Caco-2 (cell line): ENCODE data around the gene SCUBE1. TPM values are rescaled to one million over a fixed set of nuclear protein-coding genes. Genes with fewer than 3 reads are reported as not detected.

Source experiments
- BruUV-seq: library from RNA; stranded (reverse); fragments of 400-500 nt; replicated peaks from 2 replicates; lab custom pipeline; 2021; lab: Mats Ljungman, UMichigan
- CTCF ChIA-PET: fragments of 300-600 bp; sonication (Branson Sonifier 250); formaldehyde crosslinking; loops from one replicate; lab custom pipeline; 2022; ENCODE audit warnings: antibody characterized with exemption; lab: Charles Lee
- POLR2A ChIA-PET: fragments of 300-600 bp; sonication (Branson Sonifier 250); formaldehyde crosslinking; loops from one replicate; lab custom pipeline; 2022; ENCODE audit warnings: antibody characterized with exemption; lab: Charles Lee
- DNase-seq, 2 experiments: peaks; one replicate each; pipeline versions ENCODE4 v3.0.0 to v3.0.0-alpha.2; 2020 to 2022
- H3K27me3 ChIP-seq: replicated peaks from 2 replicates; pipeline ENCODE4 v1.6.0; 2011; ENCODE audit warnings: low read length; ENCODE audit not compliant: control insufficient read depth, insufficient read depth
- H3K36me3 ChIP-seq: 2 replicates; pipeline ENCODE4 v1.5.1; 2011; ENCODE audit warnings: low read length; ENCODE audit not compliant: control insufficient read depth, insufficient read depth
- H3K4me1 ChIP-seq: fragments of 250-450 bp; sonication (Bioruptor Pico); 2 replicates; pipeline ENCODE4 v1.5.1; 2020; ENCODE audit warnings: mild to moderate bottlenecking
- H3K4me3 ChIP-seq: 2 replicates; pipeline ENCODE4 v1.5.1; 2011; ENCODE audit warnings: low read depth, mild to moderate bottlenecking, control low read depth, low read length
- H3K9me3 ChIP-seq: fragments of 250-450 bp; sonication (Bioruptor Pico); 2 replicates; pipeline ENCODE4 v1.5.1; 2020; ENCODE audit warnings: mild to moderate bottlenecking, moderate library complexity
- H3K27ac Mint-ChIP-seq: one replicate; pipeline ENCODE4 v1.8.0; 2022; ENCODE audit warnings: mixed read lengths; ENCODE audit not compliant: unreplicated experiment
- H3K27me3 Mint-ChIP-seq: one replicate; pipeline ENCODE4 v1.8.0; 2022; ENCODE audit warnings: mixed read lengths; ENCODE audit not compliant: insufficient read depth, unreplicated experiment
- H3K36me3 Mint-ChIP-seq: one replicate; pipeline ENCODE4 v1.8.0; 2022; ENCODE audit warnings: mild to moderate bottlenecking, mixed read lengths; ENCODE audit not compliant: insufficient read depth, unreplicated experiment
- H3K4me1 Mint-ChIP-seq: one replicate; pipeline ENCODE4 v1.8.0; 2022; ENCODE audit warnings: low read depth, mixed read lengths; ENCODE audit not compliant: unreplicated experiment
- H3K4me3 Mint-ChIP-seq: one replicate; pipeline ENCODE4 v1.8.0; 2022; ENCODE audit warnings: mild to moderate bottlenecking, moderate library complexity, mixed read lengths; ENCODE audit not compliant: unreplicated experiment
- H3K9me3 Mint-ChIP-seq: one replicate; pipeline ENCODE4 v1.8.0; 2022; ENCODE audit warnings: mixed read lengths; ENCODE audit not compliant: unreplicated experiment
- intact Hi-C: fragments of 100-400 bp; cut with micrococcal nuclease; formaldehyde crosslinking; loops from one replicate; pipeline ENCODE4 v1.10.0; 2022; ENCODE audit not compliant: unreplicated experiment
- total RNA-seq: library from RNA; stranded (reverse); gene quantifications from 2 replicates; pipeline ENCODE4 v1.2.3, GENCODE V29; 2022
- TF ChIP-seq, protein P1 (sequence below), 2 experiments: fragments of 200-600 bp in 1 of 2; IDR thresholded peaks; 1 replicate in 1 of 2; 2 replicates in 1 of 2; pipeline versions ENCODE4 v1.5.1 to v1.8.0; 2011 to 2022; ENCODE audit warnings: antibody characterized with exemption in 1 of 2, control low read depth in 1 of 2, inconsistent platforms in 1 of 2, low read depth in 1 of 2, low read length in 1 of 2, mild to moderate bottlenecking in 1 of 2, moderate library complexity in 1 of 2; ENCODE audit not compliant: insufficient read depth in 1 of 2, severe bottlenecking in 1 of 2, unreplicated experiment in 1 of 2

SCUBE1 gene
- total RNA-seq, 1 experiment from 2014 or later = not detected

DNA sequence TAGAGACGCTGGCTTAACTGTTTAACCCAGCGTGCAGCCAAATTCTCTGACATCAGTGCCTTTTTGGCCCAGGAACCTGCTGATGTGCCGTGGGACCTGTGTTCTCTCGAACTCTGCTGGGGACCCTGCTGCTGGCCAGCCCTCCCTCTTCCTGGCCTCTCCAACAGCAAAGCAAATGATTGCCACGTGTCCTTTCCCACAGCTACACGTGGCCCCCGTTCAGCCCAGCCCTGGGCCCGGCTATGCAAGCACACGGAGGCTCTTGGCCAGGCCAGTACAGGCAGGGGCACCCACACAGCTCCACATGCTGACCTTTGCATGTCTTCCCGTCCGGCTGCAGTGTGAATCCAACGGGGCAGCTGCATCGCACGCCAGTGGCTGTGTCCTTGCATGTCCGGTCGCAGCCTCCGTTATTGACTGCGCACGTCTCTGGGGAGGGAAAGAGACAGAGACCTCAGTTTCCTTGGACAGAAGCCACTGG lies 104.6 kb downstream of the SCUBE1 start:
- intact Hi-C loops = no loop called here
- no peak overlapping the region for H3K4me3 ChIP-seq
- no TSS peak for BruUV-seq
- H3K36me3 Mint-ChIP-seq = no peaks in the 10 kb centered on the region
- H3K27ac Mint-ChIP-seq = no peak overlapping the region
- no peaks in the 10 kb centered on the region for H3K36me3 ChIP-seq
- H3K4me3 Mint-ChIP-seq = no peak overlapping the region
- H3K4me1 ChIP-seq = no peaks in the 10 kb centered on the region
- POLR2A ChIA-PET = no interaction called here
- TF ChIP-seq, protein P1, sequence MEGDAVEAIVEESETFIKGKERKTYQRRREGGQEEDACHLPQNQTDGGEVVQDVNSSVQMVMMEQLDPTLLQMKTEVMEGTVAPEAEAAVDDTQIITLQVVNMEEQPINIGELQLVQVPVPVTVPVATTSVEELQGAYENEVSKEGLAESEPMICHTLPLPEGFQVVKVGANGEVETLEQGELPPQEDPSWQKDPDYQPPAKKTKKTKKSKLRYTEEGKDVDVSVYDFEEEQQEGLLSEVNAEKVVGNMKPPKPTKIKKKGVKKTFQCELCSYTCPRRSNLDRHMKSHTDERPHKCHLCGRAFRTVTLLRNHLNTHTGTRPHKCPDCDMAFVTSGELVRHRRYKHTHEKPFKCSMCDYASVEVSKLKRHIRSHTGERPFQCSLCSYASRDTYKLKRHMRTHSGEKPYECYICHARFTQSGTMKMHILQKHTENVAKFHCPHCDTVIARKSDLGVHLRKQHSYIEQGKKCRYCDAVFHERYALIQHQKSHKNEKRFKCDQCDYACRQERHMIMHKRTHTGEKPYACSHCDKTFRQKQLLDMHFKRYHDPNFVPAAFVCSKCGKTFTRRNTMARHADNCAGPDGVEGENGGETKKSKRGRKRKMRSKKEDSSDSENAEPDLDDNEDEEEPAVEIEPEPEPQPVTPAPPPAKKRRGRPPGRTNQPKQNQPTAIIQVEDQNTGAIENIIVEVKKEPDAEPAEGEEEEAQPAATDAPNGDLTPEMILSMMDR (IDR thresholded peaks at IDR 0.05; ENCODE audit: insufficient read depth in 1 of 2, low read depth in 1 of 2, low read length in 1 of 2, severe bottlenecking in 1 of 2, unreplicated experiment in 1 of 2) = no peak
- CTCF ChIA-PET = interaction anchor here (1.1 kb wide), 1 partner anchor 9 kb away, joined by 3 read pairs; no protein-coding TSS in a partner anchor
- no peak for DNase-seq
- no peaks in the 10 kb centered on the region for H3K9me3 Mint-ChIP-seq
- H3K9me3 ChIP-seq = no peaks in the 10 kb centered on the region
- peaks cover 2% of the 10 kb centered on the region for H3K27me3 Mint-ChIP-seq
- no peaks in the 10 kb centered on the region for H3K27me3 ChIP-seq
- no peaks in the 10 kb centered on the region for H3K4me1 Mint-ChIP-seq

DNA sequence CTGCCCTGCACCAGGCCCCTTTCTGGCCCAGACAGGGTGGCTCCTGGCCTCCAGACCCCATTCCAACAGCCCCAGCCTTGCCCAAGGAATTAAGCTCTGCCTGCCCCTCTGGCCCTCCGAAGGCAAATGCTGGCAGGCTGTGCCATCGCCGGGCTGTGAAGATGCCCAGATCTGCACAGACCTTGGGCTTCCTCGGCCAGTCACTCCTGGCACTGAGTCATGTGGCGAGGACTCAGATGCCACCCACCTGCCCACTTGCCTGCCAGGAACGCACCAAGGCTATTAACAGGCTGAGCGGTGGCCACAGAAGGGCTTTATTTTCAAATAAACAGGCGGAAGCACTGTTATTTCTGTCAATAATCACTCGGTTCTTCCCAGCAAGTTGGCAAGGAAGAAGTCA lies 105.9 kb downstream of the SCUBE1 start:
- TF ChIP-seq, protein P1 (IDR thresholded peaks at IDR 0.05; ENCODE audit: insufficient read depth in 1 of 2, low read depth in 1 of 2, low read length in 1 of 2, severe bottlenecking in 1 of 2, unreplicated experiment in 1 of 2) = no peak
- CTCF ChIA-PET = no interaction called here
- no TSS peak for BruUV-seq

DNA sequence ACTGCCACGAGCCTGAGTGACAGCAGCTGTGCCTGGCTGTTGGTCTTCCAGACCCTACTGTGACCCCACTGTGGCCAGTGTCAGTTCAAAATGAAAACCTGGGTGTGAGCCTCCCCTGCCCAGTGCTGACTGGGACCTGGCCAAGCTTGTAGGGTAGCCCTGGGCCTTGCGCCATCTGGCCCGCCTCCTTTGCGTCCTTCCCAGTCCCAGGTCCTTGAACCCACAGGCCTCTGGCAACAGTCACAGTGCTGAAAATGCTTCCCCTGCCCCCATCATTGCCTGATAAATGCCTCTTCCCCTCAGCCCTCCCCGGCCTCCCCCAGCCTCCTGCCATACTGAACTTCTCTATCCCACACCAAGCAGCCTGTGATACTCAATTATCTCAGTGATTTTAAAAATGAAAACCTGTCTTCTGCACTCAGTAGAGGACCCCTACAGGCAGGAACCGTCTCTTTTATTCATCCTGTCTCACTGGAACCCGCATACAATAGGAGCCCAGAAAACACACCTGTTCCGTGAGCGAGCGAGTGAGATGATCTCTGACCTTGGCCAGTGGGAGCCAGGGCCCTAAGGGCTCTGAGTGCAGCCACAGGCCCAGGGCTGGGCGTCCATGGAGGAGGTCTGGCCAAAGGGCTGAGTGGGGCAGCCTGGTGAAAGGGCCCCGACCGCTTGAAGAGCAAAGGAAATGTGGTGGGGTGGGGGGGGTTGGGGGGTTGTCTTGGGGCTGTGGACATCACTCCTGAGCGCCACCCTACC lies 106.6 kb downstream of the SCUBE1 start:
- DNase-seq = no peak
- no peaks in the 10 kb centered on the region for H3K9me3 ChIP-seq
- Mint-ChIP-seq H3K27me3 (peaks cover 2% of the 10 kb centered on the region), H3K36me3 (no peaks in the 10 kb centered on the region), H3K4me3 (no peak overlapping the region), H3K4me1 (no peaks in the 10 kb centered on the region), H3K9me3 (no peaks in the 10 kb centered on the region), H3K27ac (no peak overlapping the region)
- BruUV-seq = no TSS peak
- no peaks in the 10 kb centered on the region for H3K36me3 ChIP-seq
- no peaks in the 10 kb centered on the region for H3K27me3 ChIP-seq
- intact Hi-C loops = no loop called here
- H3K4me3 ChIP-seq = no peak overlapping the region
- POLR2A ChIA-PET = no interaction called here
- CTCF ChIA-PET = no interaction called here
- H3K4me1 ChIP-seq = no peaks in the 10 kb centered on the region
- TF ChIP-seq, protein P1 (IDR thresholded peaks at IDR 0.05; ENCODE audit: insufficient read depth in 1 of 2, low read depth in 1 of 2, low read length in 1 of 2, severe bottlenecking in 1 of 2, unreplicated experiment in 1 of 2) = no peak

More for the DNA sequence above, 105.9 kb downstream of the SCUBE1 start:
- POLR2A ChIA-PET = no interaction called here
- Mint-ChIP-seq H3K27ac (no peak overlapping the region), H3K4me1 (no peaks in the 10 kb centered on the region), H3K4me3 (no peak overlapping the region), H3K36me3 (no peaks in the 10 kb centered on the region), H3K9me3 (no peaks in the 10 kb centered on the region), H3K27me3 (peaks cover 2% of the 10 kb centered on the region)
- H3K27me3 ChIP-seq = no peaks in the 10 kb centered on the region
- no peaks in the 10 kb centered on the region for H3K9me3 ChIP-seq
- no peaks in the 10 kb centered on the region for H3K36me3 ChIP-seq
- H3K4me3 ChIP-seq = no peak overlapping the region
- no peaks in the 10 kb centered on the region for H3K4me1 ChIP-seq
- intact Hi-C loops = no loop called here
- no peak for DNase-seq
